GM10847 (cell line): ENCODE results near the gene TCF3.
A peak's percentile ranks its signal among the peaks of the same experiment; 100 is the strongest.

ENCODE experiments used
- POLR2A ChIP-seq: IDR thresholded peaks from 2 replicates; pipeline ENCODE4 v1.6.1; 2011; ENCODE audit not compliant: insufficient read length; ENCODE audit errors: extremely low read depth

Gene TCF3

GRCh38 chr19:1612114-1613086 is 40.0 kb downstream of the TCF3 start:
- peak; percentile 22 for TF ChIP-seq POLR2A

GRCh38 chr19:1611353-1611752 is 41.1 kb downstream of the TCF3 start:
- no peak for TF ChIP-seq POLR2A

GRCh38 chr19:1610579-1610978 is 41.8 kb downstream of the TCF3 start:
- TF ChIP-seq POLR2A = no peak

GRCh38 chr19:1609680-1610474 is 42.5 kb downstream of the TCF3 start:
- no peak for TF ChIP-seq POLR2A

- no peak for TF ChIP-seq POLR2A
Observed at GRCh38 chr19:1609103-1609396, 43.4 kb downstream of the TCF3 start.

- TF ChIP-seq POLR2A = no peak
Observed at GRCh38 chr19:1608359-1609102, 43.9 kb downstream of the TCF3 start.

- no peak for TF ChIP-seq POLR2A
Observed at GRCh38 chr19:1606138-1606651, 46.2 kb downstream of the TCF3 start.

GRCh38 chr19:1605236-1606137 is 46.9 kb downstream of the TCF3 start, which contains the start of gene UQCR11:
Gene UQCR11 (minus strand): TSS chr19:1605462. CDS start chr19:1605409, 53 bp downstream.
- TF ChIP-seq POLR2A = peak; percentile 32

GRCh38 chr19:1602091-1602707 is 50.2 kb downstream of the TCF3 start:
- TF ChIP-seq POLR2A = no peak

- TF ChIP-seq POLR2A = no peak
Observed at GRCh38 chr19:1601613-1602064, 50.8 kb downstream of the TCF3 start.

- no peak for TF ChIP-seq POLR2A
Observed at GRCh38 chr19:1599460-1599846, 53.0 kb downstream of the TCF3 start.

GRCh38 chr19:1598777-1599459 is 53.5 kb downstream of the TCF3 start:
- no peak for TF ChIP-seq POLR2A

- no peak for TF ChIP-seq POLR2A
Observed at GRCh38 chr19:1593501-1593772, 59.0 kb downstream of the TCF3 start.

GRCh38 chr19:1592755-1593500 is 59.5 kb downstream of the TCF3 start, which contains the start of gene MBD3:
Gene MBD3 (minus strand): TSS chr19:1592865. CDS start chr19:1592631, 234 bp downstream.
- peak; percentile 84 for TF ChIP-seq POLR2A
